ENCODE measurements around the gene KRT40. TPM values are rescaled to one million over a fixed set of nuclear protein-coding genes. Genes with fewer than 3 reads are reported as not detected.

The KRT40 gene
- total RNA-seq, 1 experiment from 2014 or later: not detected

DNA sequence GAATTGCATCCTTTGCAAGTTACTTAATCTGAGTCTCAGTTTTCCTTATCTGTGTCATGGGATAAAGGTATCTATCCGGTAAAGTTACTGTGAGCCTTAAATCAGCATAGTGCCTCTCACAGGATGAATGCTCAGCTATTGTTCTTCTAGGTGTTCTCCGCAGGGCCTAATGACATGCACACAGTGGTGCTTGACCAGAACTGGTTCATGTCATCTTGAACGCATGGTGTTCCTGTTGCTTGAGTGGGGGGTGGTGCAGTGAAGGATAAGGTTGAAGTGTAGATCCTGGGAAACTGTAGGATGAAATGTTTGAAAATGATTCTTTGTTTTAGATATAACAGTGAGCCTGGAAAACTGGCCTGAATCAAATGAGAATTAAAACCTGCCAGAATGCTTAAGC is 4.0 kb downstream of the KRT40 start:
- Histone ChIP-seq H3K79me2 (ENCODE audit: low read depth) (no peaks in the 10 kb centered on the region), H3K9me2 (ENCODE audit: insufficient read depth) (no peaks in the 10 kb centered on the region), H3K4me2 (no peak overlapping the region), H3K4me1 (replicated peaks; ENCODE audit: insufficient read depth) (no peaks in the 10 kb centered on the region), H3K9me3 (ENCODE audit: insufficient read depth, low read depth) (no peaks in the 10 kb centered on the region), H3K4me3 (no peak overlapping the region), H3F3A (ENCODE audit: insufficient read depth, low read depth) (no peaks in the 10 kb centered on the region), H3K27me3 (ENCODE audit: insufficient read depth, low read depth) (no peaks in the 10 kb centered on the region), H2AFZ (no peak overlapping the region), H3K36me3 (ENCODE audit: low read depth) (no peaks in the 10 kb centered on the region), H3K27ac (no peak overlapping the region), H4K20me1 (ENCODE audit: insufficient read depth) (no peaks in the 10 kb centered on the region)
- POLR2A ChIA-PET (ENCODE audit: unreplicated experiment): no interaction called here
- no TSS peak for BruUV-seq (replicated peaks)
- TF ChIP-seq, protein P1, sequence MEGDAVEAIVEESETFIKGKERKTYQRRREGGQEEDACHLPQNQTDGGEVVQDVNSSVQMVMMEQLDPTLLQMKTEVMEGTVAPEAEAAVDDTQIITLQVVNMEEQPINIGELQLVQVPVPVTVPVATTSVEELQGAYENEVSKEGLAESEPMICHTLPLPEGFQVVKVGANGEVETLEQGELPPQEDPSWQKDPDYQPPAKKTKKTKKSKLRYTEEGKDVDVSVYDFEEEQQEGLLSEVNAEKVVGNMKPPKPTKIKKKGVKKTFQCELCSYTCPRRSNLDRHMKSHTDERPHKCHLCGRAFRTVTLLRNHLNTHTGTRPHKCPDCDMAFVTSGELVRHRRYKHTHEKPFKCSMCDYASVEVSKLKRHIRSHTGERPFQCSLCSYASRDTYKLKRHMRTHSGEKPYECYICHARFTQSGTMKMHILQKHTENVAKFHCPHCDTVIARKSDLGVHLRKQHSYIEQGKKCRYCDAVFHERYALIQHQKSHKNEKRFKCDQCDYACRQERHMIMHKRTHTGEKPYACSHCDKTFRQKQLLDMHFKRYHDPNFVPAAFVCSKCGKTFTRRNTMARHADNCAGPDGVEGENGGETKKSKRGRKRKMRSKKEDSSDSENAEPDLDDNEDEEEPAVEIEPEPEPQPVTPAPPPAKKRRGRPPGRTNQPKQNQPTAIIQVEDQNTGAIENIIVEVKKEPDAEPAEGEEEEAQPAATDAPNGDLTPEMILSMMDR (conservative IDR thresholded peaks at IDR 0.05): no peak
- no peak for TF ChIP-seq EZH2 (IDR thresholded peaks at IDR 0.05; ENCODE audit: low read depth)
- intact Hi-C loops (cut with micrococcal nuclease; ENCODE audit: unreplicated experiment): no loop called here
- CTCF ChIA-PET: no interaction called here
- DNase-seq: no peak

DNA sequence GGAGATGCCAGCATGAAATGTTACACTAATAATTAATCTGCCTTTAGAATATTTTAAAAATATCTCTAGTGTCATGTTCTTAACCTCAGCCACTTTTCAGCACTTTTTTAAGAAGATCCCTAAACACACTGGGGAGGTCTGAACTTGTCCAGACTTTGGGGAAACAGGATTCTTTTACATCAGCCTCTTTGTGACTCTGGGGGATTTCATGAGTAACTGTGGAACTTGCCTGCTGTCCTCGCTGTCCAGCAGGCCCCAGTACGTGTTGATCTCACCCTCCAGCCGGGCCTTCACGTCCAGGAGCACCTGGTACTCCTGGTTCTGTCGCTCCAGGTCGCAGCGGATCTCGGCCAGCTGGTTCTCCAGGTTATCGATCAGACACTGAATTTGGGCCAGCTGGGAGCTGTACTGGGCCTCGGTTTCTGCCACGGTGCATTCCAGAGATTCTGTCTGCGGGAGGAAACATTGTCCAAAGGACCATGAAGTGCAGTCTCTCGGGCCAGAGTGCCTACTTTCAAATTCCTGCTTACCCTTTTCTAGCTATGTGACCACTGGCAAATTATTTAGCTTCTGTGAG is 5.5 kb downstream of the KRT40 start:
- CTCF ChIA-PET: no interaction called here
- no peaks in the 10 kb centered on the region for H3K79me2 ChIP-seq (ENCODE audit: low read depth)
- no TSS peak for BruUV-seq (replicated peaks)
- H3K9me2 ChIP-seq (ENCODE audit: insufficient read depth): no peaks in the 10 kb centered on the region
- H3F3A ChIP-seq (ENCODE audit: insufficient read depth, low read depth): no peaks in the 10 kb centered on the region
- H2AFZ ChIP-seq: no peak overlapping the region
- no peaks in the 10 kb centered on the region for H3K9me3 ChIP-seq (ENCODE audit: insufficient read depth, low read depth)
- no peaks in the 10 kb centered on the region for H3K27me3 ChIP-seq (ENCODE audit: insufficient read depth, low read depth)
- DNase-seq: no peak
- no peaks in the 10 kb centered on the region for H3K36me3 ChIP-seq (ENCODE audit: low read depth)
- H3K4me2 ChIP-seq: no peak overlapping the region
- no peaks in the 10 kb centered on the region for H3K4me1 ChIP-seq (replicated peaks; ENCODE audit: insufficient read depth)
- POLR2A ChIA-PET (ENCODE audit: unreplicated experiment): no interaction called here
- TF ChIP-seq EZH2 (IDR thresholded peaks at IDR 0.05; ENCODE audit: low read depth): no peak
- TF ChIP-seq, protein P1 (conservative IDR thresholded peaks at IDR 0.05): no peak
- no peak overlapping the region for H3K4me3 ChIP-seq
- H4K20me1 ChIP-seq (ENCODE audit: insufficient read depth): no peaks in the 10 kb centered on the region
- intact Hi-C loops (cut with micrococcal nuclease; ENCODE audit: unreplicated experiment): no loop called here
- H3K27ac ChIP-seq: no peak overlapping the region

DNA sequence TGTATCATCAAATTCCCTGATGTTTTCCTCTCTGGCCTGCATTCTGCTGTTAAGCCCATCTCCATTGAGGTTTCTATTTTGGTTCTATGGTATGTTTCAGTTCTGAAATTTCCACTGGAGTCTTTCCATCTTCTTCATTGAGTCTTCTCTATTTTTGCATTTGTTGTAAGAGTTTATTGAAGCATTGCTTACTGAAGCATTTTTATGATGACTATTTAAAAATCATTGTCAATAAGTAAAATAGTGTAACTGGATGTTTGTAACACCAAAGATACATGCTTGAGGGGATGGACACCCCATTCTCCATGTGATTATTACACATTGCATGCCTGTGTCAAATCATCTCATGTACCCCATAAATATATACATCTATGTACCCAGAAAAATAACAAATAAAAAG is 8.6 kb downstream of the KRT40 start:
- no peaks in the 10 kb centered on the region for H3K9me3 ChIP-seq (ENCODE audit: insufficient read depth, low read depth)
- no peaks in the 10 kb centered on the region for H3K27me3 ChIP-seq (ENCODE audit: insufficient read depth, low read depth)
- H3K9me2 ChIP-seq (ENCODE audit: insufficient read depth): no peaks in the 10 kb centered on the region
- H3K4me3 ChIP-seq: no peak overlapping the region
- intact Hi-C loops (cut with micrococcal nuclease; ENCODE audit: unreplicated experiment): no loop called here
- no peaks in the 10 kb centered on the region for H3F3A ChIP-seq (ENCODE audit: insufficient read depth, low read depth)
- no peak for TF ChIP-seq EZH2 (IDR thresholded peaks at IDR 0.05; ENCODE audit: low read depth)
- TF ChIP-seq, protein P1 (conservative IDR thresholded peaks at IDR 0.05): no peak
- DNase-seq: no peak
- no peaks in the 10 kb centered on the region for H4K20me1 ChIP-seq (ENCODE audit: insufficient read depth)
- no peak overlapping the region for H3K27ac ChIP-seq
- H3K79me2 ChIP-seq (ENCODE audit: low read depth): no peaks in the 10 kb centered on the region
- H3K4me2 ChIP-seq: no peak overlapping the region
- CTCF ChIA-PET: no interaction called here
- no peaks in the 10 kb centered on the region for H3K36me3 ChIP-seq (ENCODE audit: low read depth)
- BruUV-seq (replicated peaks): no TSS peak
- POLR2A ChIA-PET (ENCODE audit: unreplicated experiment): no interaction called here
- H3K4me1 ChIP-seq (replicated peaks; ENCODE audit: insufficient read depth): no peaks in the 10 kb centered on the region
- no peak overlapping the region for H2AFZ ChIP-seq
